CD4-positive, alpha-beta T cell treated with Interferon alpha-2 for 1 hour (primary cell): ENCODE results near the gene ERAP2.
"Not testable (repeated sequence)": the region's sequence is repeated elsewhere in the genome, so short reads cannot be mapped to it uniquely, and the experiment has no call there.

Experiments
- DNase-seq, 2 donors: peaks; one replicate each; pipeline ENCODE4 v3.0.0-alpha.2; 2020 to 2022

The ERAP2 gene, protein sequence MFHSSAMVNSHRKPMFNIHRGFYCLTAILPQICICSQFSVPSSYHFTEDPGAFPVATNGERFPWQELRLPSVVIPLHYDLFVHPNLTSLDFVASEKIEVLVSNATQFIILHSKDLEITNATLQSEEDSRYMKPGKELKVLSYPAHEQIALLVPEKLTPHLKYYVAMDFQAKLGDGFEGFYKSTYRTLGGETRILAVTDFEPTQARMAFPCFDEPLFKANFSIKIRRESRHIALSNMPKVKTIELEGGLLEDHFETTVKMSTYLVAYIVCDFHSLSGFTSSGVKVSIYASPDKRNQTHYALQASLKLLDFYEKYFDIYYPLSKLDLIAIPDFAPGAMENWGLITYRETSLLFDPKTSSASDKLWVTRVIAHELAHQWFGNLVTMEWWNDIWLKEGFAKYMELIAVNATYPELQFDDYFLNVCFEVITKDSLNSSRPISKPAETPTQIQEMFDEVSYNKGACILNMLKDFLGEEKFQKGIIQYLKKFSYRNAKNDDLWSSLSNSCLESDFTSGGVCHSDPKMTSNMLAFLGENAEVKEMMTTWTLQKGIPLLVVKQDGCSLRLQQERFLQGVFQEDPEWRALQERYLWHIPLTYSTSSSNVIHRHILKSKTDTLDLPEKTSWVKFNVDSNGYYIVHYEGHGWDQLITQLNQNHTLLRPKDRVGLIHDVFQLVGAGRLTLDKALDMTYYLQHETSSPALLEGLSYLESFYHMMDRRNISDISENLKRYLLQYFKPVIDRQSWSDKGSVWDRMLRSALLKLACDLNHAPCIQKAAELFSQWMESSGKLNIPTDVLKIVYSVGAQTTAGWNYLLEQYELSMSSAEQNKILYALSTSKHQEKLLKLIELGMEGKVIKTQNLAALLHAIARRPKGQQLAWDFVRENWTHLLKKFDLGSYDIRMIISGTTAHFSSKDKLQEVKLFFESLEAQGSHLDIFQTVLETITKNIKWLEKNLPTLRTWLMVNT

DNA sequence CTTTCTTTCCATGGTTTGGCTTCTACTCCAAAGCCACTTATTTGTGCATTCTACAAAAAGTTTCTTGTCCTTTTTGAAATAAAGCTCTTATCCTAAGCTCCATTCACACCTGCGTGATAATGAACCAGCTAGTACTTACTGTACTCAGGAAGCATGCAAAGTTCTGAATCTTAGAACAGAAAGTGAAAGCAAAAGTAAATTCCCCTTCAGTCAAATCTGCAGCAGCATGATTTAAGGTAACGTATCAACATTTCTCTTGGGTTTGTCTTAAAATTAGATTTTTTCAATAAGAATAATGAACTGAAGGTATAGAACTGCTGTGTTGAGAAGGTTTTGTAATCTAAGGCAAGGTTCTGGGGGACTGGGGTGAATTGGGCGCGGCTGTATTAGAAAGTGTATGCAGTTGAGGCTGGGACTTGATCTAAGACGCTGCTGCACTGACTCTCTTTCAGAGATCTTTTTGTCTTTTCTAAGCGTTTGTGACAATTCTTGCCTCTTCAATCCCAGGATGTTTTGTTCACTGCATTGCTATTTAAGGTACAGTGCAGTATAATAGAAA is at the start of gene ERAP2:
Gene ERAP2 (plus strand): TSS at position 209 of the 559 bp plus-strand sequence. CDS start 3,186 bp downstream, outside the sequence.
- peak in 1 of 2 donors; percentile 69 for DNase-seq

- no peak for DNase-seq
Measured at GRCh38 chr5:96829297-96829696, 47.0 kb upstream of the ERAP2 start.

DNA sequence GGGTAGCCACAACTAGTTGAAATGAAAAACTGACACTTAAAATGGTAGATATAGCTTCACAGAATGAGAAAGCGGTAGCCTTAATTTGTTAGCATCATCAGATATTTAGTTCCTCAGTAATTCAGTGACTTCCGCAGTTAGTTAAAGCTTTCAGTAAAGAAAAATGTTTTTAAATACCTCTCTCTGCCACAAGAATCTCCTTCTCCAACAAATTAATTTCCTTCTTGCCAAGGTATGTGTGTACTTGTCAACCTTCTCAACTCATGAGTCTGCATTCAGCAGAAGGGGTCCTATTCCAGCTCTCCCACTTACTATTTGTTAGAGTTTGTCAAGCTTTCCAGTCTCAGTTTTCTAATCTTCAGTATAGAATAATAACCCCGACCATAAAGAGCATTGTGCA is 42.3 kb upstream of the ERAP2 start:
- DNase-seq, result no peak

DNA sequence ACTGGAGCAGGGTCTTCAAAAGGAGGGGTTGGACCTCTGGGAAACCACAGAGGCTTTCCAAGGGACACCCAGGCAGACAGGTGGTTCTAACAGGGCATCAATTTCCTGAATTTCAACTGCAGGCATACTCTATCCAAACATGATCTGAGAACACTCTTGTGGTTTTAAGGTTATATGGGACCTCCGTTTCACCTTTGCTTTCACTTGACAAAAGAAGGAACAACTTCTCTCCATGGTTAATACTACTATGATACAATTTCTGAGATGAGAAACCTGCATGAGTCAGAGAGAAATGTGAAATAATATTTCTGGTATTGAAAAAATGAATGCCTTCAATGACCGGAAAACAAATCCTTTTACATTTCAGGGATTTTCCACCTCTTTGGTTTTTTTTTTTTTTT is 40.5 kb upstream of the ERAP2 start:
- DNase-seq, result no peak

GRCh38 chr5:96836817-96837216 is 39.5 kb upstream of the ERAP2 start:
- no peak for DNase-seq

DNA sequence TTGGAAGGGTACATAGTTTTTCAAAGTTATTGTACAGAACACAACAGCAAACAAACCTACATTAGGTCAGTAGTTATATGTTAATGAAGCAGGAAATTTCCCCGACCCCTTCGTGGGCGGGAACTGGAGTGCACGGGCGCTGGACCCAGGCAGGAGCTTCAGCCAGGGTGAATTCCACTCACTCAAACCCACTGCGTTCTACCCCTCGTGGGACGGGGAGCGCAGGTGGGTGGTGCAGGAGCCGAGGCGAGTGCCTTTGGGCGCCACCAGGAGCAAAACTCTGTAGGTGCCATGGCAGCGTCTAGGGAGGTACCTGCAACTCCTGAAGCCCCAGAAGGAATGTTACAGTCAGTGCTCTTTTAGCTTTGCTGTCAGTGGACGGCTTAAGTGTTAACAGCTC is 39.0 kb upstream of the ERAP2 start:
- no peak for DNase-seq

DNA sequence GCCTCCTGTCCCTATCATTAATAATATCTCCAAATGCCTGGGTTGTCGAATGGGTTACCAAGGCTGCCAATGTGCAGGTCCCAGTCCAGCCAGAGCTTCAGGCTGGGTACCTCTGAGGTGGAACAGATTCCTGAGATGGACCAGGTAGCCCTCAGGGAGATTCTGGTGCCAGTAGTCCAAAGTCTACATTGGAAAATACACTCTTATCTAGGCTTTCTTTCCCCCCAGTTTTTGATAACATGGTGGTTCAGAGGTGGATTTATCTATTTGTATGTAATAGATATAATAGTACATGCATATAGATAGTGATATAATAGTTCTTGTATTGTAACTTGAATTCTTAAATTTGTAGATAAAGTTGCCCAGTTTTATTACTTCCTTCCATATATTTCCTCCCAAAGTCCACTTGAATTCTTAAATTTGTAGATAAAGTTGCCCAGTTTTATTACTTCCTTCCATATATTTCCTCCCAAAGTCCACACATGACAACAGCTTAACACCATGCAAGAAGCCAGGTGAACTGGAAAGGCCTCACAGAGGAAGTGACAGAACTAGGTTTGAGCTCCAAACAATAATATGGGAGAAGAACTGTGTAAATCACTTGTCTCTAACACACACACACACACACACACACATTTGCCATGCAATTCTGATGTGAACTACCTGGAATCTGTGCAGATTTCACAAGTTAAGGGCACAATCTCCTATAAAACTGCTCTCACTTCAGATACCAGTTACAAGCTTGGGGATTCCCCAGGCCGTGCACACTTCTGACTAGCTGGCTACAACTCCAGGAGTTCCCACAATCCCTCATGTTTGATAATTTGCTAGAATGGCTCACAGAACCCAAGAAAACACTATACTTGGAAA is 37.9 kb upstream of the ERAP2 start:
- DNase-seq, result no peak

DNA sequence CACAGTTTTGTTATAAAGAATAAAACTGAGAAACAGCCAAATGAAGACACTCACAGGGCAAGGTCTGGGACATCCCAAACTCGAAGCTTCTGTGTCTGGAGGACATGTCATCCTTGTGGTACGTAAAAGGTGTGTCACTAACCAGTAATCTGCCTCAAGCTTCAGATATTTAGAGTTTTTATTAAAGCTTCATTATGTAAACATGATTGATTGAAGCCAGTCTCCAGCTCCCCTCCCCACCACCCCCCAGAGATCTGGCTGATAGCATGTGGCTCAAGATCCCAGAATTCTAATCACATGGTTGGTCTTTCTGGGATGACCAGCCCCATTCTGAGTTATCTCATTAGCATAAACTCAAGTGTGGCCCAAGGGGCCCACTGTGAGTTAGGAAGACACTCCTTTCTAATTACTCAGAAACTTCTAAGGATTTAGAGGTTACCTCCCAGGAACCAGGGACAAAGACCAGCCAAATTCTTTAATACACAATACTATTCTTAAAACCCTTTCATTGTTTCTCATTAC is 37.2 kb upstream of the ERAP2 start:
- no peak for DNase-seq

GRCh38 chr5:96841931-96842330 is 34.4 kb upstream of the ERAP2 start:
- DNase-seq, result not testable (repeated sequence)

- no peak for DNase-seq
Measured at GRCh38 chr5:96843140-96843539, 33.2 kb upstream of the ERAP2 start.

DNA sequence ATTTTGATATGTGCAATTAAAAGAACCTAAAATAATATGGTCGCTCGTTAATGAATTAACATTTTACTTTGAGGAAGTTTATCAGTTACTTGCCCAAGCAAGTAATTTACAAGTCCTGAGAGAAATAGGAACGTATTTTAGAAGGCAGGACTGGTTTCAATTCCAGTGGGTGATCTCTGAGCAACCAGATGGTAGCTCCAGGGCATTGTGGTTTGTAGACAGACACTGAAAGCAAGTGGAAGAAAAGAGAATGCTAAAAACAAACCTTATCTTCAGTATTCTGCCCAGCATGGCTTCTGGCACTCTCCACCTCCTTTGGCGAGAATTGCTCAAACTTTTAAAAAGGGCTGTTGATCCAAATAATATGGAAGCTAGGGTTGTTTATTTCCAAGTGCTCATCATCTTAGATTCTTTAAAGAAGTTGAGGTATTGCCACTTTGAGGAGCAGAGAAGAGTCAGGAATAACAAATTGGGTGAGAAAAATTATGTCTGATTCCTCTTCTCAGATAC is 31.8 kb upstream of the ERAP2 start:
- no peak for DNase-seq

- DNase-seq, result no peak
Measured at GRCh38 chr5:96851312-96852062, 24.8 kb upstream of the ERAP2 start.

DNA sequence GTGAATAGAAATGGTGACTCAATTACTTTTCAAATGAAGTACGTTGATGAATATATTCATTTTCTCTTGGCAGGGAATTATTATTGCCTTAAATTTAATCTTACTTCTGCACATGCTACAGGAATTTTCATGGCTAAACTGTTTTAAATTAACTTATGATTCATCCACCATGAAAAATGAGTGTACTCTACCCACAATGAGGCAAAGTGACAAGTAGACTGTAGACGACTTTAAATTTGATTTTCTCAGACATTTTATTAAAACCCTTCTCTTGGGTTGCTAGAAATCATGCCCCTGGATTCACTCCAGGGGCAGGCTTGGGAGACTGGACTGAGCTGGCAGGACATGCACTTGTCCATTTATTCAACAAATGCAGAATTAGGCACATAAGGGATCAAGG is 23.5 kb upstream of the ERAP2 start:
- DNase-seq, result no peak

GRCh38 chr5:96854067-96854466 is 22.2 kb upstream of the ERAP2 start:
- no peak for DNase-seq

GRCh38 chr5:96855031-96855872 is 21.0 kb upstream of the ERAP2 start:
- DNase-seq, result no peak

- DNase-seq, result no peak
Measured at GRCh38 chr5:96856371-96856770, 19.9 kb upstream of the ERAP2 start.

DNA sequence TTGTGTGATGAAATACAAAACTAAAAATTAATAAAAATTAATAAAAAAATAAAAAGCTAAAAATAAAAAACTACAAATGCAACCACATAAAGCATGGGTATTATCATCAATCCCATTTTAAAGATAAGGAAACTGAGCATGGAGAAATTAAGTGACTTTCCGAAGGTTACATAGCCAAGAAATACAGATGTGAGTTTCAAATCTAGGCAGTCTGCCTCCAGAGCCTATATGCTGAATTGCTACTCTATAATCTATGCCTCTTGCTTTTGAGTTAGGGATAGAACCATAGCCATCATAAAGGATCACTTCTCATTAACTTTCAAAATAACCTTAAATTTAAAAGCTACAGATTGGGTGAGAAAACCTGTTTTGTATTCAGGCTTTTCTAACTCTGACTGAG is 18.8 kb upstream of the ERAP2 start:
- no peak for DNase-seq

- no peak for DNase-seq
Measured at GRCh38 chr5:96857924-96858323, 18.4 kb upstream of the ERAP2 start.

DNA sequence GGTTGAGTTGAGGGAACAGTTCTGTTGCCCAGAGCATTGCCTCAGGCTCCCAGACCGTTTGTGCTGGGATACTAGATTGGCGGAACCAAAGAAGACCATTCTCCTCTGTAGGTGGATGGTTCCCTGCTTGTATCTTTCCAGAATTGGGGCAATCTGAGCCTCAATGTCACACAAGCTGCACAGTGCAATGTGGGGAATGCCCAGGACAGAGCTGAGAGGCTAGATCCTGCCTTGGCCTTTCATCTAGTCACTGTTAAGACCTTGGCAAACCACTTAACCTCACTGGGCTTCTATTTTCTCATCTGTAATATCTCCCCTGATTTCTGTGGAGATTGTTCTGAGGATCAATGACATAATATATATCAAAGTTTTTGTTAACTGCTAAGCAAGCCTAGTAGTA is 16.9 kb upstream of the ERAP2 start:
- no peak for DNase-seq

DNA sequence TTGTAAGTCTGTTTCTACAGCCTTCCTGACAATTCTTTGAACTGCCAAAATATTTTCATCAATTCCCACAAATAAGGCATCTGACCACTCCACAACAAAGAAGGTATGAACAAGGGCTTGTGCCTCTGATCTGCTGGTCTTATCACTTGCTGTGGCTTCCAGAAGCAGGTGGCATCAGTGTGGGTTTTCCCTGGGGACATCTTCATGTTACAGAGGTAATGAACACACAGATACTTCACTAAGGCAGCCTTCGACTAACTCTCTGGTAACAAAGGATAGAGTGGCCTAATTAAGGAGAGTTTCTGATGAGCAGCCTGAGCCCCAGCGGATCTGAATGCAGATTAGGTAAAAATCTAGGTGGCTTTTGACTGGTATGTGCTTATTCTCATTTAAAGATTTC is 15.2 kb upstream of the ERAP2 start:
- no peak for DNase-seq
